Prostate gland (tissue), 2 donors: ENCODE results near the gene PNMA8C. TPM values are rescaled to one million over a fixed set of nuclear protein-coding genes. Genes with fewer than 3 reads are reported as not detected.

Source experiments
- DNase-seq: peaks from one replicate; pipeline ENCODE4 v3.0.0-alpha.2; 2019; ENCODE audit warnings: low spot score
- H3K27ac ChIP-seq, 2 donors: fragments of 200-600 bp; sonication (generic); 2 replicates each; pipeline ENCODE4 v1.5.1; 2017 to 2019
- H3K27me3 ChIP-seq: fragments of 200-600 bp; sonication (generic); replicated peaks from 2 replicates; pipeline ENCODE4 v1.5.1; 2019; ENCODE audit not compliant: insufficient read depth
- H3K36me3 ChIP-seq, 2 donors: fragments of 200-600 bp; sonication (generic); 1 replicate in 1 of 2; 2 replicates in 1 of 2; pipeline versions ENCODE4 v1.5.1 to v1.8.1; 2017 to 2019
- H3K4me1 ChIP-seq: fragments of 200-600 bp; sonication (generic); replicated peaks from 2 replicates; pipeline ENCODE4 v1.5.1; 2019
- H3K4me3 ChIP-seq, 2 donors: fragments of 200-600 bp; sonication (generic); 2 replicates each; pipeline ENCODE4 v1.5.1; 2017 to 2019
- H3K9me3 ChIP-seq: fragments of 200-600 bp; sonication (generic); 2 replicates; pipeline ENCODE4 v1.5.1; 2017
- POLR2A ChIP-seq: fragments of 450-650 bp; IDR thresholded peaks from one replicate; pipeline ENCODE4 v1.6.1; 2016; ENCODE audit warnings: antibody characterized with exemption, mild to moderate bottlenecking
- POLR2AphosphoS5 ChIP-seq: sonication (generic); formaldehyde crosslinking; IDR thresholded peaks from one replicate; pipeline ENCODE4 v1.6.1; 2017; ENCODE audit warnings: antibody characterized with exemption
- whole genome bisulfite sequencing: methylation state at CpG from one replicate; pipeline ENCODE4 v1.1.5; 2018; 5-methylcytosine and 5-hydroxymethylcytosine counted together
- intact Hi-C: fragments of 100-400 bp; cut with DNase I; formaldehyde crosslinking; loops from one replicate; pipeline ENCODE4 v1.14.2; 2022
- total RNA-seq, 2 donors: library from RNA; depleted of rRNA; stranded (reverse); fragments of >200 nt; gene quantifications; one replicate each; pipeline ENCODE4 v1.1.0, GENCODE V29; 2016
- TF ChIP-seq, protein P1 (sequence below), 4 experiments: fragments of 200-600 bp in 2 of 4; fragments of 450-650 bp in 2 of 4; sonication (generic) in 2 of 4; IDR thresholded peaks; 1 replicate in 3 of 4; 2 replicates in 1 of 4; pipeline ENCODE4 v1.5.1; 2016 to 2019; ENCODE audit warnings: antibody characterized with exemption in 4 of 4, mild to moderate bottlenecking in 2 of 4, moderate library complexity in 2 of 4

The PNMA8C gene
- total RNA-seq, 2 donors from 2014 or later: 1.6 TPM; not detected in 1

DNA sequence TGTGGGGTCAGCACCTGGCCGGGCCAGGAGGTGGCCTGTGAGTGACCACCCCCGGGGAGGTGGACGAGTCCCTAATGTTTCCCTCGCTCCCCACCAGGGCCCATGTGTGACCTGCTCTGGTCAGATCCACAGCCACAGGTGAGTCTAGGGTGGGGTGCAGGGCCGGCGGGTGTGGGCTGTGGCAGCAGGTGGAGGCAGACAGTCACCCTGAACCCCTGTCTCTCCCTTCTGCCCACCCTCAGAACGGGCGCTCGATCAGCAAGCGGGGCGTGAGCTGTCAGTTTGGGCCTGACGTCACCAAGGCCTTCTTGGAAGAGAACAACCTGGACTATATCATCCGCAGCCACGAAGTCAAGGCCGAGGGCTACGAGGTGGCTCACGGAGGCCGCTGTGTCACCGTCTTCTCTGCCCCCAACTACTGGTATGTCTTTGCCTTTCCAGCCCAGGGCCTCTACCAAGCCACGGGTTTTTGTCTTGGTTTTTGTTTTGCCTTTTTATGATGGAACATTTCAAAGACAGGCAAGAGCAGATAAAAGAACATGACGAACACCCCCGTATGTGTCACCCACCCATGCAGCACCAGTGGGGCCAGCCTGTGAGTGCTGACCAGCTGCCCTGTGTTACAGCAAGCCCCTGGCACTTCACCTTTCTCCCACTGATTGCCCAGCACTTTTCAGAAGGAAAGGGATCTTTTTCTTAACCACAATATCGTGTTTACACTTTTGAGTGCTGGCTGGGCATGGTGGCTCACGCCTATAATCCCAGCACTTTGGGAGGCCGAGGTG, 40.2 kb downstream of the PNMA8C start:
- Histone ChIP-seq H3K36me3 (peaks cover 3 to 25% of the 10 kb centered on the region in 2 donors), H3K27ac (no peak overlapping the region), H3K27me3 (no peaks in the 10 kb centered on the region), H3K4me3 (no peak overlapping the region), H3K4me1 (no peaks in the 10 kb centered on the region), H3K9me3 (no peaks in the 10 kb centered on the region)
- DNase-seq: no peak
- TF ChIP-seq, protein P1, sequence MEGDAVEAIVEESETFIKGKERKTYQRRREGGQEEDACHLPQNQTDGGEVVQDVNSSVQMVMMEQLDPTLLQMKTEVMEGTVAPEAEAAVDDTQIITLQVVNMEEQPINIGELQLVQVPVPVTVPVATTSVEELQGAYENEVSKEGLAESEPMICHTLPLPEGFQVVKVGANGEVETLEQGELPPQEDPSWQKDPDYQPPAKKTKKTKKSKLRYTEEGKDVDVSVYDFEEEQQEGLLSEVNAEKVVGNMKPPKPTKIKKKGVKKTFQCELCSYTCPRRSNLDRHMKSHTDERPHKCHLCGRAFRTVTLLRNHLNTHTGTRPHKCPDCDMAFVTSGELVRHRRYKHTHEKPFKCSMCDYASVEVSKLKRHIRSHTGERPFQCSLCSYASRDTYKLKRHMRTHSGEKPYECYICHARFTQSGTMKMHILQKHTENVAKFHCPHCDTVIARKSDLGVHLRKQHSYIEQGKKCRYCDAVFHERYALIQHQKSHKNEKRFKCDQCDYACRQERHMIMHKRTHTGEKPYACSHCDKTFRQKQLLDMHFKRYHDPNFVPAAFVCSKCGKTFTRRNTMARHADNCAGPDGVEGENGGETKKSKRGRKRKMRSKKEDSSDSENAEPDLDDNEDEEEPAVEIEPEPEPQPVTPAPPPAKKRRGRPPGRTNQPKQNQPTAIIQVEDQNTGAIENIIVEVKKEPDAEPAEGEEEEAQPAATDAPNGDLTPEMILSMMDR (IDR thresholded peaks at IDR 0.05): no peak
- TF ChIP-seq POLR2AphosphoS5 (no peak), POLR2A (no peak)
- WGBS: 87% methylated on average over 25 of the region's 25 CpGs
- intact Hi-C loops: no loop called here

DNA sequence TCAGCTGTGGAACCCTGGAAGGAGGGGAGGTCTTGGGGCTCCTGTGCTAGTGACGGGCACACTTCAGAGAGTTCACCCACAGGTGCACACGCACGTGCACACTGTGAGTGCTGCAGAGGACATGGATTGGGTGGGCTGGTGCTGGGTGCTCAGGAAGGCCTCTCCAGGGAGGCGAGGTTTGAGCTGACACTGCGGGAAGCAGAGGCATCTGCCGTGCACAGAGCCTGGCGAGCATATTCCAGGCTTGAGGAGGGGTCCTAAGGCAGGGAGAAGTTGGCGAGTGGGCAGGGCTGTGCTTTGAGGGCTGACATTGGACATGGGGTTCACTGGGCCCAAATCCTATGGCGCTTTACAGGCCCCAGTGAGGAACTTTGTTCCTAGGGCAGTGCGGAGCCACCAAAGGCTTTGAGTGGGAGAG, 41.0 kb downstream of the PNMA8C start:
- no peak for DNase-seq
- Histone ChIP-seq H3K4me1 (no peaks in the 10 kb centered on the region), H3K27me3 (no peaks in the 10 kb centered on the region), H3K4me3 (no peak overlapping the region), H3K9me3 (no peaks in the 10 kb centered on the region), H3K36me3 (peaks cover 3 to 25% of the 10 kb centered on the region in 2 donors), H3K27ac (no peak overlapping the region)
- 90% methylated on average over 10 of the region's 10 CpGs for WGBS
- TF ChIP-seq POLR2A (no peak), POLR2AphosphoS5 (no peak)
- TF ChIP-seq, protein P1 (IDR thresholded peaks at IDR 0.05): no peak
- intact Hi-C loops: no loop called here

DNA sequence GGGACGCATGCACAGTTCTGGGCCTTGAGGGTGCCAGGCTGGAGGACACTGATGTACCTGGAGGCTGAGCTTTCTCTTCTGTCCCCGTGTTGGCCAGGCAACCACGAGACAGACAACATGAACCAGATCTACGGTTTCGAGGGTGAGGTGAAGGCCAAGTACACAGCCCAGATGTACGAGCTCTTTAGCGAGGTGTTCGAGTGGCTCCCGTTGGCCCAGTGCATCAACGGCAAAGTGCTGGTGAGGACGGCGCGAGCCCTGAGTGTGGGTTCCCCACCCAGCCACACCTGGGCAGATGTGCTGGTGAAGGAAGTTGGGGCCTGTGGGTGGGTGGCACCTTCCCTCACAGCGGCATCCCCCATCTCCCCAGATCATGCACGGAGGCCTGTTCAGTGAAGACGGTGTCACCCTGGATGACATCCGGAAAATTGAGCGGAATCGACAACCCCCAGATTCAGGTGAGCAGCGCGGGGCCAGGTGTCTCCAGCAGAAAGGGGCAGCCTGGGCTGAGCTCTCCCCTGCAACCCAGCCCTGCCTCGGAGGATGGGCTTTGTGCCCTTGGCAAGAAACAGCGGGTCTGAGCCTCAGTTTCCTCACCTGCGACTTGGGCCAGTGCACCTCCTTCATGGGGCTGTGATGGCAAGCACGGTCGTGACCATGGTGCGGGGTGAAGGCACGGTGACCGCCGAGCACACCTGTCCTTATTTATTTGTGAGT, 41.6 kb downstream of the PNMA8C start:
- intact Hi-C loops: no loop called here
- Histone ChIP-seq H3K4me1 (no peaks in the 10 kb centered on the region), H3K36me3 (peaks cover 3 to 25% of the 10 kb centered on the region in 2 donors), H3K4me3 (no peak overlapping the region), H3K27me3 (no peaks in the 10 kb centered on the region), H3K27ac (no peak overlapping the region), H3K9me3 (no peaks in the 10 kb centered on the region)
- no peak for DNase-seq
- TF ChIP-seq, protein P1 (IDR thresholded peaks at IDR 0.05): no peak
- no peak for TF ChIP-seq POLR2AphosphoS5
- no peak for TF ChIP-seq POLR2A
- 95% methylated on average over 30 of the region's 30 CpGs for WGBS

DNA sequence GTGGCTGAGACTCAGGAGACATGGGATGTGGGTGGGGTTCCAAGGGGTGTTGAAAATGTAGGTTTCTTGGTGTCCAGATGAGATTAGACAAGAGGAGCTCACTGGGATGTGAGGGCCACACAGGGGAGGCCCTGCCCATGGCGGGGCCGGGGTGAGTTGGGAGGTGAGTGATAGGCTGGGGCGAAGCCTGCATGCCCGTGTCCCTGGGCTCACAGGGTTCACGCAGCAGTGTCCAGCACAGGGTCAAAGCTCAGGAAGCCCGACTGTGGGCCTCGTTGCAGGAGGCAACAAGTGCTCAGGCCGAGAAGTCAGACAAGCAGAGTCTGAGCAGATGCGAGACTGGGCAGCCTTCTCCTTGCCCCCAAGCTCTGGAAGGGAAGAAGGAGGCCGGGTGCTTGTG, 42.6 kb downstream of the PNMA8C start:
- H3K27ac ChIP-seq: no peak overlapping the region
- H3K4me3 ChIP-seq: no peak overlapping the region
- no peaks in the 10 kb centered on the region for H3K9me3 ChIP-seq
- no peak for TF ChIP-seq POLR2AphosphoS5
- TF ChIP-seq POLR2A: no peak
- TF ChIP-seq, protein P1 (IDR thresholded peaks at IDR 0.05): no peak
- intact Hi-C loops: no loop called here
- H3K27me3 ChIP-seq: no peaks in the 10 kb centered on the region
- peaks cover 3 to 25% of the 10 kb centered on the region in 2 donors for H3K36me3 ChIP-seq
- H3K4me1 ChIP-seq: no peaks in the 10 kb centered on the region
- no peak for DNase-seq
- 91% methylated on average over 10 of the region's 10 CpGs for WGBS
